Endodermal cell (in vitro differentiated cells): Measurements from ENCODE around the gene BCOR. TPM values are rescaled to one million over a fixed set of nuclear protein-coding genes. Genes with fewer than 3 reads are reported as not detected.

Source experiments
- DNase-seq: peaks from one replicate; pipeline ENCODE4 v3.0.0-alpha.2; 2017
- H3K27ac ChIP-seq: 2 replicates; pipeline ENCODE4 v1.5.1; 2013; ENCODE audit warnings: mild to moderate bottlenecking, low read depth, low read length, moderate library complexity
- H3K27me3 ChIP-seq: 2 replicates; pipeline ENCODE4 v1.6.1; 2013; ENCODE audit warnings: mild to moderate bottlenecking, low read length, moderate library complexity; ENCODE audit not compliant: insufficient read depth, control insufficient read depth, poor library complexity, severe bottlenecking
- H3K36me3 ChIP-seq: 2 replicates; pipeline ENCODE4 v1.7.0; 2013; ENCODE audit warnings: mild to moderate bottlenecking, low read length, moderate library complexity; ENCODE audit not compliant: control insufficient read depth, insufficient read depth
- H3K4me1 ChIP-seq: one replicate; pipeline ENCODE4 v1.7.0; 2013; ENCODE audit warnings: low read length; ENCODE audit not compliant: control insufficient read depth, insufficient read depth
- H3K4me3 ChIP-seq: 2 replicates; pipeline ENCODE4 v1.5.1; 2013; ENCODE audit warnings: mild to moderate bottlenecking, low read length, moderate library complexity
- H3K9ac ChIP-seq: 2 replicates; pipeline ENCODE4 v1.6.1; 2013; ENCODE audit warnings: mild to moderate bottlenecking, low read length, moderate library complexity; ENCODE audit not compliant: poor library complexity, severe bottlenecking; ENCODE audit errors: extremely low read depth
- H3K9me3 ChIP-seq: 2 replicates; pipeline ENCODE4 v1.6.1; 2013; ENCODE audit warnings: mild to moderate bottlenecking, low read length, moderate library complexity; ENCODE audit not compliant: control insufficient read depth
- H3K27ac Mint-ChIP-seq: 2 replicates; pipeline ENCODE4 v1.8.0; 2020; ENCODE audit warnings: mixed read lengths
- H3K27me3 Mint-ChIP-seq: 2 replicates; pipeline ENCODE4 v1.8.0; 2021; ENCODE audit warnings: mild to moderate bottlenecking, mixed read lengths; ENCODE audit not compliant: insufficient read depth
- H3K36me3 Mint-ChIP-seq: 2 replicates; pipeline ENCODE4 v1.8.0; 2020; ENCODE audit warnings: low read depth, mixed read lengths
- H3K4me1 Mint-ChIP-seq: 2 replicates; pipeline ENCODE4 v1.8.0; 2020; ENCODE audit warnings: mixed read lengths
- H3K4me3 Mint-ChIP-seq: 2 replicates; pipeline ENCODE4 v1.8.0; 2020; ENCODE audit warnings: mild to moderate bottlenecking, moderate library complexity, mixed read lengths
- H3K9me3 Mint-ChIP-seq: 2 replicates; pipeline ENCODE4 v1.8.0; 2020; ENCODE audit warnings: mild to moderate bottlenecking, mixed read lengths
- CTCF ChIP-seq: fragments of 200-600 bp; sonication (generic); conservative IDR thresholded peaks from 2 replicates; pipeline ENCODE4 v1.5.0; 2021; ENCODE audit warnings: antibody characterized with exemption, mild to moderate bottlenecking
- WGBS, 2 experiments: methylation state at CpG; one replicate each; pipeline versions ENCODE4 v1.1.5 to v1.1.7; 2013; ENCODE audit warnings: missing lambda C conversion rate in 2 of 2, mixed read lengths in 1 of 2; ENCODE audit not compliant: insufficient coverage in 1 of 2, insufficient read length in 1 of 2; 5-methylcytosine and 5-hydroxymethylcytosine counted together
- total RNA-seq, 2 donors: library from RNA; stranded (reverse); fragmentation: NEBNext Ultra II Directional in 1 of 2; extraction: Animal tissue kit (Norgen Biotek cat#: 25700) in 1 of 2; gene quantifications; 2 replicates in 1 of 2; 3 replicates in 1 of 2; pipeline ENCODE4 v1.2.1, GENCODE V29; 2021

The BCOR gene
- total RNA-seq, 2 donors from 2014 or later = 31.3 to 37.9 TPM

- TF ChIP-seq CTCF = no peak
- Histone ChIP-seq H3K4me3 (no peak overlapping the region), H3K9ac (no peak overlapping the region), H3K27me3 (no peaks in the 10 kb centered on the region), H3K4me1 (no peaks in the 10 kb centered on the region), H3K36me3 (no peaks in the 10 kb centered on the region), H3K9me3 (no peaks in the 10 kb centered on the region), H3K27ac (no peak overlapping the region)
- no peak overlapping the region for H3K4me3 Mint-ChIP-seq
- DNase-seq = no peak
- peaks cover 4% of the 10 kb centered on the region for H3K36me3 Mint-ChIP-seq
- 75 to 82% methylated on average over 1 to 4 of the region's 4 CpGs for WGBS, 2 experiments
- peaks cover 13% of the 10 kb centered on the region for H3K4me1 Mint-ChIP-seq
- H3K9me3 Mint-ChIP-seq = peaks cover 8% of the 10 kb centered on the region
- H3K27me3 Mint-ChIP-seq = peaks cover 29% of the 10 kb centered on the region
- no peak overlapping the region for H3K27ac Mint-ChIP-seq
Observed at GRCh38 chrX:40111868-40112267, 14.1 kb upstream of the BCOR start.

- peak overlapping the region; percentile 15 for H3K9ac ChIP-seq
- H3K36me3 ChIP-seq = no peaks in the 10 kb centered on the region
- TF ChIP-seq CTCF = no peak
- Mint-ChIP-seq H3K36me3 (peaks cover 1% of the 10 kb centered on the region), H3K4me3 (peak overlapping the region; percentile 65), H3K27ac (no peak overlapping the region), H3K4me1 (peaks cover 15% of the 10 kb centered on the region), H3K27me3 (peaks cover 27% of the 10 kb centered on the region), H3K9me3 (peaks cover 9% of the 10 kb centered on the region)
- H3K4me1 ChIP-seq = no peaks in the 10 kb centered on the region
- WGBS, 2 experiments = 0% methylated on average over 77 of the region's 84 CpGs; no CpG with 5 or more reads in 1 of the 2 experiments
- H3K9me3 ChIP-seq = no peaks in the 10 kb centered on the region
- H3K27me3 ChIP-seq = no peaks in the 10 kb centered on the region
- peak; percentile 91 for DNase-seq
- peak overlapping the region; percentile 72 for H3K4me3 ChIP-seq
- H3K27ac ChIP-seq = no peak overlapping the region
Observed at GRCh38 chrX:40109288-40110008, 11.7 kb upstream of the BCOR start.

- Mint-ChIP-seq H3K4me1 (peaks cover 15% of the 10 kb centered on the region), H3K36me3 (peaks cover 1% of the 10 kb centered on the region), H3K27ac (no peak overlapping the region), H3K9me3 (peaks cover 11% of the 10 kb centered on the region), H3K27me3 (peaks cover 30% of the 10 kb centered on the region), H3K4me3 (peak overlapping the region; percentile 65)
- Histone ChIP-seq H3K9ac (no peak overlapping the region), H3K27ac (peak overlapping the region; percentile 58), H3K9me3 (no peaks in the 10 kb centered on the region), H3K27me3 (no peaks in the 10 kb centered on the region), H3K36me3 (no peaks in the 10 kb centered on the region), H3K4me3 (peak overlapping the region; percentile 72), H3K4me1 (no peaks in the 10 kb centered on the region)
- WGBS, 2 experiments = 0% methylated on average over 1 to 37 of the region's 48 CpGs
- peak; percentile 89 for DNase-seq
- TF ChIP-seq CTCF = no peak
Observed at GRCh38 chrX:40108959-40109287, 11.2 kb upstream of the BCOR start.
